Nephron progenitor cell (in vitro differentiated cells): ENCODE data around the gene SHISA7.

Experiments
- DNase-seq: peaks from one replicate; pipeline ENCODE4 v3.0.0; 2021
- H3K27ac Mint-ChIP-seq: 2 replicates; pipeline ENCODE4 v1.8.0; 2021; ENCODE audit warnings: mild to moderate bottlenecking, moderate library complexity, mixed read lengths
- H3K27me3 Mint-ChIP-seq: 2 replicates; pipeline ENCODE4 v1.8.0; 2021; ENCODE audit warnings: mild to moderate bottlenecking, low read depth, mixed read lengths; ENCODE audit not compliant: poor library complexity
- H3K36me3 Mint-ChIP-seq: 2 replicates; pipeline ENCODE4 v1.8.0; 2021; ENCODE audit warnings: low read depth, mixed read lengths
- H3K4me1 Mint-ChIP-seq: 2 replicates; pipeline ENCODE4 v1.8.0; 2021; ENCODE audit warnings: mixed read lengths
- H3K4me3 Mint-ChIP-seq: 2 replicates; pipeline ENCODE4 v1.8.0; 2021; ENCODE audit warnings: mild to moderate bottlenecking, moderate library complexity, mixed read lengths
- H3K9me3 Mint-ChIP-seq: 2 replicates; pipeline ENCODE4 v1.8.0; 2021; ENCODE audit warnings: mild to moderate bottlenecking, moderate library complexity, mixed read lengths
- CTCF ChIP-seq: fragments of 200-600 bp; sonication (generic); IDR thresholded peaks from 2 replicates; pipeline ENCODE4 v1.5.0; 2021; ENCODE audit warnings: antibody characterized with exemption

Gene SHISA7

GRCh38 chr19:55481794-55482155, 38.7 kb upstream of the SHISA7 start:
- no peak for TF ChIP-seq CTCF
- Mint-ChIP-seq H3K27ac (no peak overlapping the region), H3K27me3 (no peaks in the 10 kb centered on the region), H3K36me3 (peaks cover 7% of the 10 kb centered on the region), H3K9me3 (no peaks in the 10 kb centered on the region), H3K4me3 (no peak overlapping the region), H3K4me1 (peaks cover 51% of the 10 kb centered on the region)
- no peak for DNase-seq

- peaks cover 49% of the 10 kb centered on the region for H3K4me1 Mint-ChIP-seq
- TF ChIP-seq CTCF, result no peak
- H3K27me3 Mint-ChIP-seq, result no peaks in the 10 kb centered on the region
- no peak for DNase-seq
- H3K4me3 Mint-ChIP-seq, result no peak overlapping the region
- peaks cover 7% of the 10 kb centered on the region for H3K36me3 Mint-ChIP-seq
- H3K27ac Mint-ChIP-seq, result no peak overlapping the region
- H3K9me3 Mint-ChIP-seq, result no peaks in the 10 kb centered on the region
Observed at GRCh38 chr19:55481148-55481793, 38.2 kb upstream of the SHISA7 start.

- no peak for DNase-seq
- peaks cover 50% of the 10 kb centered on the region for H3K4me1 Mint-ChIP-seq
- H3K9me3 Mint-ChIP-seq, result no peaks in the 10 kb centered on the region
- no peak for TF ChIP-seq CTCF
- peaks cover 7% of the 10 kb centered on the region for H3K36me3 Mint-ChIP-seq
- H3K27me3 Mint-ChIP-seq, result no peaks in the 10 kb centered on the region
- peak overlapping the region; percentile 13 for H3K27ac Mint-ChIP-seq
- peak overlapping the region; percentile 90 for H3K4me3 Mint-ChIP-seq
Observed at GRCh38 chr19:55479451-55480230, 36.5 kb upstream of the SHISA7 start.

- H3K4me3 Mint-ChIP-seq, result peak overlapping the region; percentile 90
- H3K27ac Mint-ChIP-seq, result peak overlapping the region; percentile 57
Observed at GRCh38 chr19:55479045-55479444, 35.9 kb upstream of the SHISA7 start.

GRCh38 chr19:55478364-55478763, 35.3 kb upstream of the SHISA7 start:
- TF ChIP-seq CTCF, result no peak
- no peaks in the 10 kb centered on the region for H3K27me3 Mint-ChIP-seq
- H3K4me1 Mint-ChIP-seq, result peaks cover 62% of the 10 kb centered on the region
- peak overlapping the region; percentile 90 for H3K4me3 Mint-ChIP-seq
- H3K9me3 Mint-ChIP-seq, result no peaks in the 10 kb centered on the region
- H3K36me3 Mint-ChIP-seq, result peaks cover 7% of the 10 kb centered on the region
- peak overlapping the region; percentile 40 for H3K27ac Mint-ChIP-seq
- no peak for DNase-seq

More at GRCh38 chr19:55479045-55479444, 35.9 kb upstream of the SHISA7 start:
- DNase-seq, result no peak
- H3K27me3 Mint-ChIP-seq, result no peaks in the 10 kb centered on the region
- H3K9me3 Mint-ChIP-seq, result no peaks in the 10 kb centered on the region
- peaks cover 55% of the 10 kb centered on the region for H3K4me1 Mint-ChIP-seq
- peaks cover 7% of the 10 kb centered on the region for H3K36me3 Mint-ChIP-seq
- TF ChIP-seq CTCF, result no peak

- peaks cover 7% of the 10 kb centered on the region for H3K36me3 Mint-ChIP-seq
- peak overlapping the region; percentile 45 for H3K27ac Mint-ChIP-seq
- TF ChIP-seq CTCF, result no peak
- peak overlapping the region; percentile 90 for H3K4me3 Mint-ChIP-seq
- no peaks in the 10 kb centered on the region for H3K27me3 Mint-ChIP-seq
- peaks cover 66% of the 10 kb centered on the region for H3K4me1 Mint-ChIP-seq
- no peak for DNase-seq
- no peaks in the 10 kb centered on the region for H3K9me3 Mint-ChIP-seq
Observed at GRCh38 chr19:55477905-55478304, 34.8 kb upstream of the SHISA7 start.
